GM21367 (cell line): Measurements from ENCODE around the gene PGM3.
"Not testable (repeated sequence)": the region's sequence is repeated elsewhere in the genome, so short reads cannot be mapped to it uniquely, and the experiment has no call there.

Experiments used
- ATAC-seq: cut with Tn5 transposase; IDR thresholded peaks from one replicate; pipeline ENCODE4 v1.9.1; 2021; ENCODE audit not compliant: unreplicated experiment

PGM3 gene, protein sequence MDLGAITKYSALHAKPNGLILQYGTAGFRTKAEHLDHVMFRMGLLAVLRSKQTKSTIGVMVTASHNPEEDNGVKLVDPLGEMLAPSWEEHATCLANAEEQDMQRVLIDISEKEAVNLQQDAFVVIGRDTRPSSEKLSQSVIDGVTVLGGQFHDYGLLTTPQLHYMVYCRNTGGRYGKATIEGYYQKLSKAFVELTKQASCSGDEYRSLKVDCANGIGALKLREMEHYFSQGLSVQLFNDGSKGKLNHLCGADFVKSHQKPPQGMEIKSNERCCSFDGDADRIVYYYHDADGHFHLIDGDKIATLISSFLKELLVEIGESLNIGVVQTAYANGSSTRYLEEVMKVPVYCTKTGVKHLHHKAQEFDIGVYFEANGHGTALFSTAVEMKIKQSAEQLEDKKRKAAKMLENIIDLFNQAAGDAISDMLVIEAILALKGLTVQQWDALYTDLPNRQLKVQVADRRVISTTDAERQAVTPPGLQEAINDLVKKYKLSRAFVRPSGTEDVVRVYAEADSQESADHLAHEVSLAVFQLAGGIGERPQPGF

DNA sequence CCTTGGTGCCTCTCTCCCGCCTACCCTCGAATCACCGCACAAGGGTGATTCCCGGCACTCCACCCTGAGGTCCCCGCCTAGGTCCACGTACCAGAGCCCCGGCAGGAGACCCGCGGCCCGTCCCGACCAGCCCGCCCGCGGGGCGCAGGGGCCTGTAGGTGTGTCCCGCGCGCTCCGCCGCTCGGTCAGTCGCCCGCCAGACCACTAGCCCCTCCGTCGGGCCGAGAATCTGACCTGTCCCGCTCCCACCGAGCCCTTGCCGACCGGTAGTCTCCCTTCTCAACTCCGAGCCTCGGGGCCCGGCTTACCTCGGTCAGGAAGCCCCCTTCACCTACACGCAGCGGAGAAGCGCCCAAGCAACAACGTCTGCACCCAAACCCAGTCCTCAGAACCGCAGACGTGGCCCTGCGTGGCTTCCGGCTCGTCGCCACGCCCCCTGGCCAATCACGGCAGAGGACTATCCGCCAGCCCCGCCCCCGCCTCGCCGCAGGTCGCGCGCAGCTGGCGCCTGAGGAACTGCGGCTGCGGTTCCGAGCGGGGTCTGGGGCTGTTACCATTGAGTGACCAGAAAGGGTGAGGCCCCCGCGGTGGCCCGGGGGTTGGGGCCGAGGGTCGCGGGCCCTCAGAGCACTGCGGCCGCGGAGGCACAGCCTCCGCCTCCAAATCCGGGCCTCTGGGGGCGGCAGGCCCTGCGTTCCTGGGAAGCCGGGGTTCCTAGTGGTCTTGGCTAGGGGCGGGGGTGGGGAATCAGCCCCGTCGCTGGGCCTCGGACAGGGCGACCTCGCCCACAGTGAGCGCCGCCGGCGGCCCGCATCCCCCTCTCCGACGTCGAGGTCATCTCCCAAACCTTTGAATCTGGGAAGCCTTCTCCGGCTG lies at the start of gene PGM3, which contains the start of gene RWDD2A:
TSS of gene PGM3 (minus strand) at position 395 of the 876 bp plus-strand sequence. CDS start 2,253 bp downstream, outside the sequence.
TSS of gene RWDD2A (plus strand) at position 487 of the 876 bp plus-strand sequence. CDS start 1,095 bp downstream, outside the sequence.
- ATAC-seq, result peak; percentile 97

DNA sequence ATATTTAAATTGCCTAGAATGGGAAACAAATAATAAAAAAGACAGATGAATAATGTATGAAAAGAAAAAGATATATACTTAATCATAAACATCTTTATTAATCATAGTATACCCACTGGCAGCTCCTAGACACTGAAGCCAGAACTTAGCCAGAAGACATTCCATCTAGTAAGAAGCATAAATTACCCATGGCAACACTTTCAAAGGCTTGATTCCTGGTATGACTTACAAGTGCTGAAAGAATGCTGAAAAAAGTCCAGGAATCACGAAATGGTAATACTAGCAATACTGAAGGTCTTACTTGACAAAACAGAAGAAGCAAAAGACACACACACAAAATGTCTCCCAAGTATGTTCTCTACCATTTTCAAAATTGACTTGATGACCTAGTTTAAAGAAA lies 38.1 kb upstream of the PGM3 start:
- ATAC-seq, result no peak

DNA sequence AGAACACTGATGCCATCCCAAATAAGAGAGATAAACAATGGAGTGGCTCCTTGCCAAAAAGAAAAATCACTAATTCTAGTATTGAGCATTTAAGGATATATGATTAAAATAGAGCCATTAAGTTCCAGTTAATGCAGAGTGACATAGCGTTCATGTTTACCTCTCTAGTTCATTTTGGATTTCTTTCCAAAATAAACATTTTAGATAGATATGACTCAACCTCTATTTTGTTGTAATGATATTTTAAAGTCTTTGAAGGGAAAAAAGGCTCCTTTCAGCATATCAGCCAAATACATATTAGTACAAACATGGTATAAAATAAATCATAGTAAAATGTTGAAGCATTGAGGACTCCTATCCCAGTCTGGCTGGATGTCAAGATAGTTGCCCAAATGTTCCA lies 33.5 kb upstream of the PGM3 start:
- no peak for ATAC-seq

DNA sequence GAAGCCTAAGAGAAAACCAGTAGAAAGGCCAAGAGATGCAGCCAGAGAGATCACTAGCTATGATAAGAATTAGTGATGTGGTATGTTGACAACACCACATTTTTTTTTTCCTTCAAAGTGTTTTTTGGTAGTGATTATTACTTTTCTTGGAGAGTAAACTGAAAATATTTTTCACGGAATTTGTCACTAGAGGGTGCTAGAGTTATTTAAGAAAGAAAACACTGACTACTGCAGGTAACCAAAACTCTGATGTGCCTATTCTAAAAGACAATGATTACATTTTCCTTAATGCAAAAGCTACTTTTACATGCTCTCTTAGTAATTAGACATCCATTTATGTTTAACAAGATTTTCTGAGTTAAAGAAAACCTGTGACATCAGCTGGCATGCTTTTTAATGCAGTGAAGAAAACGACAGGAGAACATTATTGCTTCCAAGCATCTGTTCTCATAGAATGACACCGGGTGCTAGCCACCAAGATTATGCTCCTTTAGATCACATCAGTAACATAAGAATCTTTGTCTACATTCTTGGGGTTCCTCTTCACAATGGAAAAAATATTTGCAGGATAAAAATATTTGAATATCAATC lies 28.9 kb upstream of the PGM3 start:
- ATAC-seq, result peak; percentile 54

DNA sequence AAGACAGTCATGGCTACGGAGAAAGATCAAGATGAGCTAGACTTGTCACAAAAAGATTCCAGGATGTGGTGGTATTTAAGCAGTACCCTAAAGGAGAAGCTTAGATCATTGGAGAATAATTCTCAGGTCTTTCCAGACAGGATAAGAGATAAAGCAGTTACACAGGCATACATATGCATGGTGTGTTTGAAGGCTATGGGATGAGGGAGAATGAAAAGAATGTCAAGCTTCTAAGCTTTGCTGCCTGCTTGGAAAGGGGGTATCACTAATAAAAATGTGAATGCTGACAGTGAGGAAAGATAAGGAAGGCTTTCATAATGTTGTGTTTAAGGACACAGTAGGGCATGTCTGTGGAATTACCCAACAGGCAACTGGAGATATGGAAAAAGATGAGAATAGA lies 28.2 kb upstream of the PGM3 start:
- ATAC-seq, result no peak

DNA sequence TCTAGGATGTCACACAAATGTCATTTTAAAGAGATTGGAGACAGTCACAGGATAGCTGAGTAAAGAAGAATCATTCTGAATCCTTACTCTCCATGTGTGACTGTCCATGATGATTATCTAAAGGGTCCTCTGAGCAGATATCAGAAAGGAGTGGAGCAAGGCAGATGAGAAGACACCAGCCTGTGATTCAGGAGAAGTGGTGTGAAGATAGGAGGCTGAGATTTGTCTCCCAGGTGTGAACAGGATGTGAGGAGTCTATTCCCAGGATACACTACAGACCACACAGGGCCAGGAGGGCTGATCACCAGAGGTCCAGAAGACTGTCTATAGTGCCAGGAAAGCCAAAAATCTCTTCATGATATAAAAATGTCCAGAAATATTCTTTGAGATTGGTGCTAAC lies 27.1 kb upstream of the PGM3 start:
- no peak for ATAC-seq

DNA sequence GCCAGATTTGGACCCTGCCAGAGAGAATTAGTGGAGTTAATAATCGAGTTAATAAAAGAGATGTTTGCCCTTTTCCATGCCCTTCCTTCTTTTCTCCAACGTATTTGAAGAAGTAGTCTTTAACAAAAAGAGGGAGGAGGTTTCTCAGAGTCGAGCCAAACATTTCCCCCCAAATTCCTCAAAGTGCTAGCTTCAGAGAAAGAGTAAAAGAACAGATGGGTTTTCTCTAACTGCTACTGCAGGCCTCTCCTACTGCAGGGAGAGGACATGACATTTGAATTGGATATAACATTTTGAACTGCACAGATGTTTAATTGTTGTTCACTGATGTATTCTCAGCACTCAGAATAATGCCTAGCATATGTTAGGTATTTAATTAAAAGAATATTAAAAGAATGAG lies 25.6 kb upstream of the PGM3 start:
- no peak for ATAC-seq

DNA sequence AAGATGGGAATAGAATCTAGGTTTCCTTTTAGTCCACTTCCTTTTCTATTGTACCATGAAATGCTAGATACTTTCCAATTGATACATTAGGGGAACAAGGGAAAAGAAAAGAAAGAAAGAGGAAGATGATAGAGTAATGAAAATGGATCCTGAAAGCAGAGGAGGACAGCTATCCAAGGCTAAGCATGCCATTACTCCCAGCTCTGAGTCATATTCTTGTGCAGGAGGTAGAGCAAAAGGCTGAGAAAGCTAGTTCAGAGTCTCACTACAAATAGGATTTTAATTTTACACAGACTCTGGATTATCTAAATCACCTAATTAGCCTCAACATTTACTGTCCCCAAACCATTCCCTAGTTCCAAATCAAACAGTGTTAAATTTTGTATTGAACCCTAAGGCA lies 23.7 kb upstream of the PGM3 start:
- no peak for ATAC-seq

DNA sequence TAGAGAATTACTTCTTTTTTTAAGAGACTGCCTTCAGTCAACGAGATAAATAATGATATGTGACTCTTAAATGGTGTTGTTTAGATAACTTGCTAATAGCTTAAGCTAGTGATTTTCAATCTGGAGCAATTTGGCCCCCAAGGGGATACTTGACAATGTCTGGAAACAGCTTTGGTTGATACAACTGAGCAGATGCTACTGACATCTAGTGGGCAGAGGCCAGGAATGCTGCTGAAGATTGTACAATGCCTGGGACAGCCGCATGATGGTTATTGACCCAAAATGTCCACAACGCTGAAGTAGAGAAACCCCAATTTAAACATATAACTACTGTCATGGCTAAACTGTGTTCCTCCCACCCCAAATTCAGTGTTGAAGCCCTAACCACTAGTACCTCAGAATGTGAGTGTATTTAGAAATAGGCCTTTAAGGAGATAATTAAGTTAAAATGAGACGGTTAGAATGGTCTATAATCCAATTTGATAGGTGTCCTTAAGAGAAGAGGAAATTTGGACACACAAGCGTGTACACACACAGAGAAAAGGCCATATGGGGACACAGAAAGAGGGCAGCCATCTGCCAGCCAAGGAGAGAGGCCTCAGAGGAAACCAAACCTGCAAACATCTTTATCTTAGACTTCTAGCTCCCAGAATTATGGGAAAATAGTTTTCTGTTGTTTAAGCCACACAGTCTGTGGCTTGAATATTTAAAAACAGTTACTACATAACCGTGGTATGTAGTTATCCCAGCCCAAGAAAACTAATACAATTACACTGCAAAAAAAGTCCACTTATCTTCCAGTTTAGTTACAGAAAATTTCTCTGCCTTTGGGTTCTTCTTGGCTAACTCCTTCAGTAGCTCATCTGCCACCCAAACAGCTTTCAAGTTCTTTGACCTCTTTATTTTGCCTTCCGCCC lies 22.3 kb upstream of the PGM3 start:
- ATAC-seq, result peak; percentile 100

DNA sequence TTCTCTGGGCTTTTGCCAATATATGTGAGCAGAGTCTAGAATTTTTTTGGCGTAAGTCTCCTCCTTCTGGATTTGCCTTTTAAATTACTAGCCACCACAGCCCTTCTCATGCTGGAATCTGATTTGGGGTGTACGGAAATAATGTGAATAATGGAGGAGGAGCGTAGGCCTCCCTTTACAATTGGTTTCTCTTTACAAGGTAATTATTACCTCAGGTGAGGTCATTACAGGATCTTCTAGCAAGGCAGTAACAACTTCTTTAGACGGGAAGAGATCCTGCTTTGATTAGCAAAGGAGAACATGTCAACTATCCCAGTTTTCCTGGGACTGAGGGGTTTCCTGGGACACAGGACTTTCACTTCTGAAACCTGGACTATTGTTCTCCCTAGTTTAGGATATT lies 9.0 kb upstream of the PGM3 start:
- no peak for ATAC-seq

DNA sequence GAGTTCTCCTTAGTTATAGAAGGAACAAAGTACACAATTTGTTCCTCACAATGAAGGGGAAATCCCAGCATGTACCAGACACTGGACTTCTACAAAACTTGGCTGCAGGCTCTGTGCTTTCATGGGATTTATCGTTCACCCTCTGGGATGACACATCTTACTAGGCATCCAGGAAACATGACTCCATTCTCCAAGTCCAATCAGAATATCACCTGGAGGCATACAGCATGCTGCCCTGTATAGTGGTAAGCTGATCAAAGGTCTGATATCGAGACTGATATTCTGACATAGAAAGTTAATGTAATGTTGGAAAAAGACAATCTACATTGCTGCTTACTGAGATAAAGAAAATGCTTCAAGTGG lies 6.8 kb upstream of the PGM3 start:
- ATAC-seq, result no peak

DNA sequence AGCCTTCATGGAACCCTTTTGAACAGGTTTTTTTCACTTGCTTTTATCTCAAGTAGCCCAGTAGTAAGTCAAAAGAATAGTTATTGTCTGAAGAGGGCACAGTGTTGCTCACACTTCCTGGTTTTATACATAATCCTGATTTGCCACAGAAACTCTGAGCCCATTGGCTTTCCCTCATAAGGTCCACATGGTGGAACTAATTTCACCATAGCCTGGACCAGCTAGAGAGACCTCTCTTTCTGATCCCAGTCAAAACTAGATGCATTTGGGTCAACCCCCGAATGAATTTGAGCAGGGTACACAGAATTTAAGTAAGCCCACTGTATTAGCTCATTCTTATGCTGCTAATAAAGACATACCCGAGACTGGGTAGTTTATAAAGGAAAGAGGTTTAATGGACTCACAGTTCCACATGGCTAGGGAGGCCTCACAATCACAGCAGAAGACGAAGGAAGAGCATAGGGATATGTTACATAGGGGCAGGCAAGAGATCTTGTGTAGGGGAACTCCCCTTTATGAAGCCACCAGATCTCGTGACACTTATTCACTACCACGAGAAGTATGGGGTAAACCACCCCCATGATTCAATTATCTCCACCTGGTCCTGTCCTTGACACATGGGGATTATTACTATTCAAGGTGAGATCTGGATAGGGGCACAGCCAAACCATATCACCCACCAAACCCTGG lies 6.3 kb upstream of the PGM3 start:
- ATAC-seq, result no peak

DNA sequence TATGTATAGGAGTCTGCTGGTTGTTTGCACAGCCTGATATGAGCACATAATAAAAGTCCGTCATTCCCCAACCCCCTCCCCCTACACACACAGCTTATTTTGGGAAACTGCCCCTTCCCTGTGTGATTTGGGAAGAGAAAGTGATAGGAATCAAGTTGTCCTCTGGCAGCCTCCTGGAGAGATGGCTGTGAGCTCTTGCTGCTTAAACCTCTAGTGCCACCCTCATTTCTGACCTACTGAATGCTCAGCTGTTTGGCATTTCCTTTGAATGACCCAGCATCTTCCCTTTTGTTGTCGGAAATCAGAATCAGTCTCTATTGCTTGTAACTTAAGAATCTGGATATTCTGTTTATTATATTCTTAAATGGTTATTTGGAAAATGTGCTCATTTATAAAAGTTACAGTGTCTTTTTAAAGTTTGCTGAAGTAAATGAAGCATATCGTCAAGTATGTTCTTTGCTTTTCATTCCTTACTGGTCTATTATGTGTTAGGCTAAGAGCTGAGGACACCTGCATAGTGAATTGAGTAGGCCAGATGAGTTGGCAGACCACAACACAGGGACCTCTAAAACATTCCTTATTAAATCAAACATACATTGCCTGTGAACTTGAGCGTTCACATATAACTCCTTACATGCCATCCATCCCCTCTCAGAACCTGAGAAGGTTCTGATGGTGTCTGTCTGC lies 5.6 kb upstream of the PGM3 start:
- no peak for ATAC-seq

DNA sequence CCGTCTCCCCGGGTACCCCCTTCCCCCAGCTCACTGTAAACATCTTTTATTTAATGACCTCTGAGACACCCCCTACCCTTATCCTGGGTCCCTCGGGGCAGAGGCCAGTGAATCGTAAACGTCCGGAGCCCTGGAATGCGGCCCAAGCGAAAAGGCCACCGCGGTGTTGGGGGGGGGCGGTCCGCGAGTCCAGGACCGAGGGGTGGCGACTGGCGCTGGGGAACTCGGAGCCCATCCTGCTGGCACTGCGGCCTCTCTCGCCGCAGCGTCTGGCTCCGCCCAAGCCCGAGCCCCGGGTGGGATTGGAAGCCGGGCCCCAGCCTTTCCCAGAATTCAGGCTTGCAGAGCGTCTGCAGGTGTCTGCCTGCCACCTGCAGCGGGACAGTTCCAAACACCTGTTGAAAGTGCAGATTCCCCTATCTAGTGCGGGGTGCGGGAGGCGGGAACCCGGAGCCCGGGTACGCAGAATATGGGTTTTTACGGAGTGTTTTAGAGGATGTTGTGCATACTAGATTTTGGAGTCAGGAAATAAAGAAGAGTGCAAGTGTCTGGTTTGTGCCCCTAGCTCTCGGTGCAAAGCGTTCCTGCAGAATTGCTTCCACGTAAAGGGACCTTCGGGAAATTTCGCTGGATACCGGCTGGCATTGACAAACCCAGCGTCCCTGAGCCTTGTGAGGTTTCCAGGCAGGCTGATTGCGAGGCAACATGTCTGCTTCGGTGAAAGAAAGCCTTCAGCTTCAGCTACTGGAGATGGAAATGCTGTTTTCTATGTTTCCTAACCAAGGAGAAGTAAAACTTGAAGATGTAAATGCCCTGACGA lies 892 bp upstream of the PGM3 start:
- ATAC-seq, result peak; percentile 28

DNA sequence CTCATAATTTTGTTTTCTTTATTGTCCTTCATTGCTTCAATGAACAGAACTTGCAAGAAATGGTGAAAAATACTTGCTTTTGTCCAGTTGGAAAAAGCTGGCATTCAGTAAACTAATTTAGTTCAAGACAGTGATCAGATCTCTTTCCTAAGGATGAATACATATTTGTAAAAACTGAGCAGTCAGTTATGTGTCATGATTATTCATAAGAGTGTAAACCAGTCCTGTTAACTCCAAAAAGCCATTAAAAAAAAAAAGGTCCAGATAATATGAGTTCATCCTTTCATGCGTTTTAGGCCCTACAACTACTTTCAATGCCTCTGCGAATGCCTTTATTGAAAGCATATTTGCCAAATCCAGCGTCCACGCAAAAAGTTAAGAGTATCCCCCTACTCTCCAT lies 609 bp downstream of the PGM3 start:
- ATAC-seq, result no peak

DNA sequence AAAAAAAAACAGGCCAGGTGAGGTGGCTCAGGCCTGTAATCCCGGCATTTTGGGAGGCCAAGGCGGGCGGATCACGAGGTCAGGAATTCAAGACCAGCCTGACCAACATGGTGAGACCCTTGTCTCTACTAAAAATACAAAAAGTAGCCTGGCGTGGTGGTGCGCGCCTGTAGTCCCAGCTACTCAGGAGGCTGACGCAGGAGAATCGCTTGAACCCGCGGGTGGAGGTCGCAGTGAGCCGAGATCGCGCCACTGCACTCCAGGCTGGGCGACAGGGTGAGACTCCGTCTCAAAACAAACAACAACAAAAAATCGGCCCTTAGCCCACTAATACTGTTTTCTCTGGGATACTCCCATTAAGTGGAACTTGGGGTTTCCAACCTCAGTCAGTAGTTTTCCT lies 1.1 kb downstream of the PGM3 start:
- ATAC-seq, result not testable (repeated sequence)

DNA sequence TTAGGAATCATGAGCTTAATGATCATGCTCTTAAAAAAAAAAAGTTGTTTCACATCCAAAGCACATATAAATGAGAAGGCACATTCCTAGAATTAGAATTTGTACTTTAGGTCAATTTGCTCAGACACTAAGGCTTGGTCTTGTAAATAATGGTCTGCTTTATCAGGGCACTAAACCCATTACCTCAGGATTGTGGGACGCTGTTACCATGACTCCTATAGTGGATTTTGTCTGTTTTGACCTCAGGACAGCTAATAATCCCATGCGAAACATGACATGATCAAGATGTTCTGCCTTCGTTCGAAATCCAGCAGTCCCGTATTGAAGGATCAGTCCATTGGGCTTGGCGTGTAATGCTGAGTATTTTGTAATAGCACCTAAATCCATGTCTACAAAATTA lies 2.4 kb downstream of the PGM3 start:
- no peak for ATAC-seq

DNA sequence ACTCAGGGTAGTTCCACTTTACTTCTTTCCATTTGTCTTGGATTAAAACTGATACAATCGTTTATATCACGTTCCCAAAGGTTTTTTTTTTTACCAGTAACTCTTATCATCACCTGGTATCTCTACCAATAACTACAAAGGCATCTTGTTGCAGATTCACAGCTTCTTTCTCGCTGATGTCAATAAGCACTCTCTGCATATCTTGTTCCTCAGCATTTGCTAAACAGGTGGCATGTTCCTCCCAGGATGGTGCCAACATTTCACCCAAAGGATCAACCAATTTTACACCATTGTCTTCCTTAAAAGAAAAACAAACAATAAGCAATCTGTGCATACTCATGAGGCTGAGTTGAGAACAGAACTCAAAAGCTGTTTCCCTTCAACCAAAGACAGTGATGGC lies 4.6 kb downstream of the PGM3 start:
- no peak for ATAC-seq
